ENCODE measurements around the gene SLC6A2.
A peak's percentile ranks its signal among the peaks of the same experiment; 100 is the strongest.

The SLC6A2 gene

DNA sequence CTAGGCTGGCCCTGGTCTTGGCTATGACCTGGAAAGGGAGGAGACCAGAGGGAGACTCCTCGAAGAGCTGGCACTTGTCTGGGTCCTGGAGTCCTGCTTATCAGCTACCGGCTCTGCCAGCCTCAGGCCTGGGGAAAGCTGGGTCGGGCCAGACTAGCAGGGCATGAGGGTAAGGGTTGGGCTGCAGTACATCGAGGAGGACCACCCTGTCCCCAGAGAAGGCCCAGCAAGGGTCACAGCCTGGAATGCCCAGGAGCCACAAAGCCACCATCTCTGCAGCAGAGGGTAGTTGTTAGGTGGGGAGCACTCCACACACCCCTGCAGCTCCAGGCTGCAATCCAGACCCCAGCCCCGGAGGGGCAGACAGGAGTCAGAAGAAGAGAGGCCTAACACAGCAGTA lies 54.0 kb downstream of the SLC6A2 start:
- DNase-seq (ENCODE audit: low read depth) = no peak
- TF ChIP-seq, protein P1, sequence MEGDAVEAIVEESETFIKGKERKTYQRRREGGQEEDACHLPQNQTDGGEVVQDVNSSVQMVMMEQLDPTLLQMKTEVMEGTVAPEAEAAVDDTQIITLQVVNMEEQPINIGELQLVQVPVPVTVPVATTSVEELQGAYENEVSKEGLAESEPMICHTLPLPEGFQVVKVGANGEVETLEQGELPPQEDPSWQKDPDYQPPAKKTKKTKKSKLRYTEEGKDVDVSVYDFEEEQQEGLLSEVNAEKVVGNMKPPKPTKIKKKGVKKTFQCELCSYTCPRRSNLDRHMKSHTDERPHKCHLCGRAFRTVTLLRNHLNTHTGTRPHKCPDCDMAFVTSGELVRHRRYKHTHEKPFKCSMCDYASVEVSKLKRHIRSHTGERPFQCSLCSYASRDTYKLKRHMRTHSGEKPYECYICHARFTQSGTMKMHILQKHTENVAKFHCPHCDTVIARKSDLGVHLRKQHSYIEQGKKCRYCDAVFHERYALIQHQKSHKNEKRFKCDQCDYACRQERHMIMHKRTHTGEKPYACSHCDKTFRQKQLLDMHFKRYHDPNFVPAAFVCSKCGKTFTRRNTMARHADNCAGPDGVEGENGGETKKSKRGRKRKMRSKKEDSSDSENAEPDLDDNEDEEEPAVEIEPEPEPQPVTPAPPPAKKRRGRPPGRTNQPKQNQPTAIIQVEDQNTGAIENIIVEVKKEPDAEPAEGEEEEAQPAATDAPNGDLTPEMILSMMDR (IDR thresholded peaks at IDR 0.05; ENCODE audit: low read length, missing control alignments) = no peak

DNA sequence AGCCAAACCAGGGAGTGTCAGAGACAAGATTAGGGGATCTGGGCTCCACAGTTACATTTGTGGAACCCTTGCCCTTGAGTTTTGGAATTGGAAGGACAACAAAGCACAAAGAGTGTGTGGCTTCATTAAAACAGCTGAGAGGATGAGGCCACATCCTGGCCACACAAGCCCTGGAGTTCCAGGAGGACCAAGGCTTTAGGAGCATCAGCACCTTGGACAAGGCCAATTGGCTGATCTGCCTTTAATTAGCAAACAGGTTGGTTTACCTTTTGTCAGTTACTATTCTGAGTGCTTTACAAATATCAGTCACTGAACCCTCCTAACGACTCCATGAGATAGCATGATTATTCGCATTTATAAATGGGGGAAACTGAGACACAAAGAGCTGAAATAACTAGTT lies 54.7 kb downstream of the SLC6A2 start:
- TF ChIP-seq, protein P1 (IDR thresholded peaks at IDR 0.05; ENCODE audit: low read length, missing control alignments) = no peak
- peak; percentile 18 for DNase-seq (ENCODE audit: low read depth)
- no peak overlapping the region for H3K4me3 ChIP-seq (replicated peaks; ENCODE audit: low read depth, low read length)

More for the DNA sequence above, 54.0 kb downstream of the SLC6A2 start:
- H3K4me3 ChIP-seq (replicated peaks; ENCODE audit: low read depth, low read length) = no peak overlapping the region

DNA sequence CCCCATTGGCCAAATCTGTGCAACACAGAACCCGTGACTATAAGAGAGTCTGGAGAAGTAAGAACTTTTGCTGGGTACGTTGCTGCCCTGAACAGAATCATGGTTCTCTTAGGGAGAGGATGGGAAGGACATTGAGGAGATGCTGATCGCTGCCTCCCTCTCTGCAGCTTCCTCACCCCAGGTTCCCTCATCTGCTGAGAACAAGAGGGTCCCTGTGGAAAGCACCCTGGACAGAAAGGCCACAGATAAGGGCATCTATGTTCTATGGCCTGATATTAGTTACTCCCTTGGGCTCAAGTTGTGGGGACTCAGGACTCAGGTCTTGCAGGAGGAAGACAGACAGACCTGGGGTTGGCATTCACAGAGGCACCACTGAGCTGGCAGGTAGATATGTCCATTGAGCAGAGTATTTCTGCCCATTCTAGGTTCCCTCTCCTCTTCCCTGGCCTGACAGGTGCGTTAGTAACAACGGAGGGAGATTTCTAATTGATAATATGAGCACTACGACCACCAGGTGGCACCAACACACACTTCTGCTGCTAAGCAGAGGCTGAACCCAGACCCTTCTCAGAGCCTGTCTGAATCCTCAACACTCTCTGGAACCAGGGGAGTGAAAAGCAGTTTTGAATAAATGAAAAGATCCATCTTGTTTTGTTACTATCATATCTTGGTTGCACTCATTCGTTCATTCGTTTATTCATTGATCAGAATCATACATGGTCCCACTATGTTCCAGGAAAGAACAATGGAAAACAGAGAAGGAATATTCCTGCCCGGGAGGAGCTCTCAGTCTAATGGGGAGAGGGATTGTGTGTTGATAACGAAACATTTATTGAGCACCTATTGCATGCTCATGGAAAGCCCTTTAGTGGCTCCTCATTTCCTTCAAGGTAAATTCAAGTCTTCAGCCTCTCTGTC lies 56.4 kb downstream of the SLC6A2 start:
- TF ChIP-seq, protein P1 (IDR thresholded peaks at IDR 0.05; ENCODE audit: low read length, missing control alignments) = peak; percentile 68
- no peak overlapping the region for H3K4me3 ChIP-seq (replicated peaks; ENCODE audit: low read depth, low read length)
- peak; percentile 63 for DNase-seq (ENCODE audit: low read depth)

DNA sequence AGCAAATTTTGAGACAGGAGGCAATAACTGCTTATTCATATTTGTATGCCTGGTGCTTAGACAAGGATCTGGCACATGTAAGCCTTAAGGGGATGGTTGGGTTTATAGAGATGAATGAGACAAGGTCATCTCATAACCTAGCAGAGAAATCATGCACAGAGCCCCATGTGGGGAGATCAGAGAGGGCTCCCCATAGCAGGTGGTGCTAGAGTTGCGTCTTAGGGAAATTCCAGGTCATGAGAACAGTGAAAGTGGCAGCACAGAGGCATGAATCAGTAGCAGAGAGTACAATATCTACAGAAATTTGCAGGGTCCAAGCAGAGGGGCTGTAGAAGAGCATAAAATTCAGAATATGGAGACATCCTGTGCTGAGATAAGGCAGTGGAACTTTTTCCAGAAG lies 57.3 kb downstream of the SLC6A2 start:
- TF ChIP-seq, protein P1 (IDR thresholded peaks at IDR 0.05; ENCODE audit: low read length, missing control alignments) = no peak
- H3K4me3 ChIP-seq (replicated peaks; ENCODE audit: low read depth, low read length) = no peak overlapping the region
- DNase-seq (ENCODE audit: low read depth) = no peak

DNA sequence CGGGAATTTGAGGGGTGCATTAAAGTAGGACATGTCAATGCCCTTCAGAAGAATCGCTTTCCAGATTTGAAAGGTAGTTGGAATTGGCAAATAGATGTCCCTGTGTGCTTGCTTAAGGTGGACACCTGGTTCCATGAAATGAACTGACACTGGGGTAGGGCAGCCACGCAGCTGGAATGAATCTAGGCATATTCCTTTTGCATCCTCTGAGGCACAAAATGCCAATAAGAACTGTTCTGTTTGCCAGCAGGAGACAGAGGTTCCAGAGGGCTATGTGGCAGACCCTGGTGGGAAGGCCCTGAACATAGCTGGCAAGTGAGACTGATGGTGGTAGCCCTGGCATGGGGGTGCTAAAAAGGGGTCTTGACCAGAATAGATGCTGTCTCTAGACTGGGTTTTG lies 61.5 kb downstream of the SLC6A2 start:
- TF ChIP-seq, protein P1 (IDR thresholded peaks at IDR 0.05; ENCODE audit: low read length, missing control alignments) = no peak
- no peak for DNase-seq (ENCODE audit: low read depth)
- no peak overlapping the region for H3K4me3 ChIP-seq (replicated peaks; ENCODE audit: low read depth, low read length)

DNA sequence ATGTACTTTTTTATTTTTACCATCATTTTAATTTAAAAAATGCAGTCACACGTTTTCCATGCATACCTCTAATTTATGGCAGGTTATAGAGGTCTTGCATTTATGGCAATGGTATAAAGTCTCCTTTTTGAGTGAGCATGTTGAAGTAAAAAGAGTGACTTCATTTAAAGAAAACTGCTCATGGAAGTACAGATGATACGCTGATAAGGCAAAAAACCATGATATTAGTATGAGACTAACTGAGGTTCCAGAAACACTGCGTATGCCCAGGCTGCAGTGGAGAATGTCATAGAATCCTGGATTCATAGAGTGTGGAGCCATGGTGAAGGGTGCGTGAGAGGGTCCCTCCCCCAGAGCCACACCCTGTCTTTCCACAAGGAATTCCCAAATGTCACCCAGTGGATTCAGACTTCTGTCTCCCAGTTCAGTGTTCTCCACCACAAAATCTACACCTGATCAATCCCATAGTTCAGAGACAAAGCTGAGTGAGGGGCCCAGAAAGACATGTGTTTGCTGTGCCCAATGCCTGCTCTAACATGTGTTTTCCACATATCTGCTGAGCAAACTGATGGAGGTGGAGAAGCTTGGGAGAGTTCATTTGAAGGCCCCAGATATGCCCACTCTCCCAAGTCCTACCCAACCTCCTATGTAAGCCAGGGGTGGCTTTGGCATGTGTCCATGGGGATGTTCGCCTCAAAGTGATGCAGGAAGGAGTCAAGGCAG lies 69.4 kb downstream of the SLC6A2 start:
- TF ChIP-seq, protein P1 (IDR thresholded peaks at IDR 0.05; ENCODE audit: low read length, missing control alignments) = no peak
- H3K4me3 ChIP-seq (replicated peaks; ENCODE audit: low read depth, low read length) = no peak overlapping the region
- no peak for DNase-seq (ENCODE audit: low read depth)
